Endodermal cell (in vitro differentiated cells): Measurements from ENCODE around the gene CELA1. TPM values are rescaled to one million over a fixed set of nuclear protein-coding genes. Genes with fewer than 3 reads are reported as not detected.

Source experiments
- DNase-seq: peaks from one replicate; pipeline ENCODE4 v3.0.0-alpha.2; 2017
- H3K27ac ChIP-seq: 2 replicates; pipeline ENCODE4 v1.5.1; 2013; ENCODE audit warnings: mild to moderate bottlenecking, low read depth, low read length, moderate library complexity
- H3K27me3 ChIP-seq: 2 replicates; pipeline ENCODE4 v1.6.1; 2013; ENCODE audit warnings: mild to moderate bottlenecking, low read length, moderate library complexity; ENCODE audit not compliant: insufficient read depth, control insufficient read depth, poor library complexity, severe bottlenecking
- H3K36me3 ChIP-seq: 2 replicates; pipeline ENCODE4 v1.7.0; 2013; ENCODE audit warnings: mild to moderate bottlenecking, low read length, moderate library complexity; ENCODE audit not compliant: control insufficient read depth, insufficient read depth
- H3K4me1 ChIP-seq: one replicate; pipeline ENCODE4 v1.7.0; 2013; ENCODE audit warnings: low read length; ENCODE audit not compliant: control insufficient read depth, insufficient read depth
- H3K4me3 ChIP-seq: 2 replicates; pipeline ENCODE4 v1.5.1; 2013; ENCODE audit warnings: mild to moderate bottlenecking, low read length, moderate library complexity
- H3K9ac ChIP-seq: 2 replicates; pipeline ENCODE4 v1.6.1; 2013; ENCODE audit warnings: mild to moderate bottlenecking, low read length, moderate library complexity; ENCODE audit not compliant: poor library complexity, severe bottlenecking; ENCODE audit errors: extremely low read depth
- H3K9me3 ChIP-seq: 2 replicates; pipeline ENCODE4 v1.6.1; 2013; ENCODE audit warnings: mild to moderate bottlenecking, low read length, moderate library complexity; ENCODE audit not compliant: control insufficient read depth
- H3K27ac Mint-ChIP-seq: 2 replicates; pipeline ENCODE4 v1.8.0; 2020; ENCODE audit warnings: mixed read lengths
- H3K27me3 Mint-ChIP-seq: 2 replicates; pipeline ENCODE4 v1.8.0; 2021; ENCODE audit warnings: mild to moderate bottlenecking, mixed read lengths; ENCODE audit not compliant: insufficient read depth
- H3K36me3 Mint-ChIP-seq: 2 replicates; pipeline ENCODE4 v1.8.0; 2020; ENCODE audit warnings: low read depth, mixed read lengths
- H3K4me1 Mint-ChIP-seq: 2 replicates; pipeline ENCODE4 v1.8.0; 2020; ENCODE audit warnings: mixed read lengths
- H3K4me3 Mint-ChIP-seq: 2 replicates; pipeline ENCODE4 v1.8.0; 2020; ENCODE audit warnings: mild to moderate bottlenecking, moderate library complexity, mixed read lengths
- H3K9me3 Mint-ChIP-seq: 2 replicates; pipeline ENCODE4 v1.8.0; 2020; ENCODE audit warnings: mild to moderate bottlenecking, mixed read lengths
- WGBS, 2 experiments: methylation state at CpG; one replicate each; pipeline versions ENCODE4 v1.1.5 to v1.1.7; 2013; ENCODE audit warnings: missing lambda C conversion rate in 2 of 2, mixed read lengths in 1 of 2; ENCODE audit not compliant: insufficient coverage in 1 of 2, insufficient read length in 1 of 2; 5-methylcytosine and 5-hydroxymethylcytosine counted together
- total RNA-seq, 2 donors: library from RNA; stranded (reverse); fragmentation: NEBNext Ultra II Directional in 1 of 2; extraction: Animal tissue kit (Norgen Biotek cat#: 25700) in 1 of 2; gene quantifications; 2 replicates in 1 of 2; 3 replicates in 1 of 2; pipeline ENCODE4 v1.2.1, GENCODE V29; 2021
- TF ChIP-seq, protein P1 (sequence below): fragments of 200-600 bp; sonication (generic); conservative IDR thresholded peaks from 2 replicates; pipeline ENCODE4 v1.5.0; 2021; ENCODE audit warnings: antibody characterized with exemption, mild to moderate bottlenecking

CELA1 gene
- total RNA-seq, 2 donors from 2014 or later, result not detected

DNA sequence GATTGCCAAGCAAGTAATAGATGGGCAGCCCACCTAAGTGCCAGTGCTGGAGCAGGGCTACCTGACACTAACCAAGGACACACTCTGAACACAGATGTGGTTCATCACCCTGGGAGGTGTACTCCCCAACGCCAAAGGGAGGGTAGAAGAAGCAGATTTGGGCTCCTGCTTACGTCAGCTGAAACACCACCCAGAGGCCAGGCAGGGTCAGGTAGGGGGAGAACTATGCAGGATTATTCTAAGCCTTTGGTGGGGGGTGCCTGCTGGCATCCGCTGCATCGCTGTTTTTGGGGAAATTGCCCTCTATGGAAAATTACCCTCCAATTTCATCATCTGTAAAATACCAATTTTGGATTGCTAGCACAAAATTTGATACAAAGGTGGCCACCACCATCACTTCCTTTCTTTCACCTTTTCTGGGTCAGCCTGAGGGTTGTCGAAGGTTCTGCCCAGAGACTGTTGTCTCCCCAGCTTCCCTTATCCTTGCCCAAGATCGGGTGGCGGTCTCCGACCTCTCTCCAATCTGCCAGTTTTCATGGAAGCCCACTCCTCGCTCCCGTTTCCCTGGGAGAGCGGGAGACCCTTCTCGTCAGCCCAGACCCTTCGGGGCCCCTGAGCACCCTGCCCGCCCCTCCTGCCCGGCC, 23.0 kb downstream of the CELA1 start:
- Mint-ChIP-seq H3K9me3 (no peaks in the 10 kb centered on the region), H3K27me3 (no peaks in the 10 kb centered on the region), H3K27ac (no peak overlapping the region), H3K36me3 (no peaks in the 10 kb centered on the region), H3K4me1 (peaks cover 52% of the 10 kb centered on the region), H3K4me3 (no peak overlapping the region)
- WGBS, 2 experiments, result 93 to 94% methylated on average over 12 to 15 of the region's 15 CpGs
- Histone ChIP-seq H3K27ac (no peak overlapping the region), H3K4me3 (no peak overlapping the region), H3K36me3 (no peaks in the 10 kb centered on the region), H3K9me3 (no peaks in the 10 kb centered on the region), H3K4me1 (peaks cover 24% of the 10 kb centered on the region), H3K9ac (no peak overlapping the region), H3K27me3 (no peaks in the 10 kb centered on the region)
- DNase-seq, result no peak
- TF ChIP-seq, protein P1, sequence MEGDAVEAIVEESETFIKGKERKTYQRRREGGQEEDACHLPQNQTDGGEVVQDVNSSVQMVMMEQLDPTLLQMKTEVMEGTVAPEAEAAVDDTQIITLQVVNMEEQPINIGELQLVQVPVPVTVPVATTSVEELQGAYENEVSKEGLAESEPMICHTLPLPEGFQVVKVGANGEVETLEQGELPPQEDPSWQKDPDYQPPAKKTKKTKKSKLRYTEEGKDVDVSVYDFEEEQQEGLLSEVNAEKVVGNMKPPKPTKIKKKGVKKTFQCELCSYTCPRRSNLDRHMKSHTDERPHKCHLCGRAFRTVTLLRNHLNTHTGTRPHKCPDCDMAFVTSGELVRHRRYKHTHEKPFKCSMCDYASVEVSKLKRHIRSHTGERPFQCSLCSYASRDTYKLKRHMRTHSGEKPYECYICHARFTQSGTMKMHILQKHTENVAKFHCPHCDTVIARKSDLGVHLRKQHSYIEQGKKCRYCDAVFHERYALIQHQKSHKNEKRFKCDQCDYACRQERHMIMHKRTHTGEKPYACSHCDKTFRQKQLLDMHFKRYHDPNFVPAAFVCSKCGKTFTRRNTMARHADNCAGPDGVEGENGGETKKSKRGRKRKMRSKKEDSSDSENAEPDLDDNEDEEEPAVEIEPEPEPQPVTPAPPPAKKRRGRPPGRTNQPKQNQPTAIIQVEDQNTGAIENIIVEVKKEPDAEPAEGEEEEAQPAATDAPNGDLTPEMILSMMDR, result no peak

GRCh38 chr12:51322452-51322851, 24.0 kb downstream of the CELA1 start:
- TF ChIP-seq, protein P1, result no peak
- Histone ChIP-seq H3K9me3 (no peaks in the 10 kb centered on the region), H3K27me3 (no peaks in the 10 kb centered on the region), H3K36me3 (no peaks in the 10 kb centered on the region), H3K27ac (no peak overlapping the region), H3K4me1 (peaks cover 24% of the 10 kb centered on the region), H3K4me3 (no peak overlapping the region), H3K9ac (no peak overlapping the region)
- peak overlapping the region; percentile 75 for H3K27ac Mint-ChIP-seq
- no peaks in the 10 kb centered on the region for H3K27me3 Mint-ChIP-seq
- WGBS, 2 experiments, result 83 to 100% methylated on average over 2 to 5 of the region's 5 CpGs
- peaks cover 2% of the 10 kb centered on the region for H3K36me3 Mint-ChIP-seq
- DNase-seq, result no peak
- peaks cover 3% of the 10 kb centered on the region for H3K9me3 Mint-ChIP-seq
- H3K4me1 Mint-ChIP-seq, result peaks cover 56% of the 10 kb centered on the region
- H3K4me3 Mint-ChIP-seq, result no peak overlapping the region

- Histone ChIP-seq H3K4me3 (no peak overlapping the region), H3K4me1 (peaks cover 24% of the 10 kb centered on the region), H3K36me3 (no peaks in the 10 kb centered on the region), H3K9ac (no peak overlapping the region), H3K27me3 (no peaks in the 10 kb centered on the region), H3K9me3 (no peaks in the 10 kb centered on the region), H3K27ac (no peak overlapping the region)
- H3K27ac Mint-ChIP-seq, result peak overlapping the region; percentile 96
- TF ChIP-seq, protein P1, result no peak
- peaks cover 5% of the 10 kb centered on the region for H3K9me3 Mint-ChIP-seq
- WGBS, 2 experiments, result 89 to 93% methylated on average over 3 of the region's 3 CpGs
- no peak for DNase-seq
- H3K27me3 Mint-ChIP-seq, result no peaks in the 10 kb centered on the region
- H3K36me3 Mint-ChIP-seq, result peaks cover 2% of the 10 kb centered on the region
- peaks cover 53% of the 10 kb centered on the region for H3K4me1 Mint-ChIP-seq
- no peak overlapping the region for H3K4me3 Mint-ChIP-seq
Observed at GRCh38 chr12:51321882-51322281, 24.6 kb downstream of the CELA1 start.
